EL (cell line): ENCODE measurements around the gene RCAN2.
A peak's percentile ranks its signal among the peaks of the same experiment; 100 is the strongest.

Experiments used
- DNase-seq: peaks from one replicate; pipeline ENCODE4 v3.0.0-alpha.2; 2016

The RCAN2 gene

GRCh38 chr6:46491628-46492547, 639 bp upstream of the RCAN2 start:
- DNase-seq = peak; percentile 25

GRCh38 chr6:46490425-46491200, 636 bp downstream of the RCAN2 start:
- peak; percentile 8 for DNase-seq

GRCh38 chr6:46486181-46486580, 5.1 kb downstream of the RCAN2 start:
- DNase-seq = peak; percentile 39

GRCh38 chr6:46484081-46484820, 7.0 kb downstream of the RCAN2 start:
- DNase-seq = no peak

GRCh38 chr6:46476301-46476700, 14.9 kb downstream of the RCAN2 start:
- no peak for DNase-seq

- peak; percentile 60 for DNase-seq
Measured at GRCh38 chr6:46473881-46474280, 17.4 kb downstream of the RCAN2 start.

- no peak for DNase-seq
Measured at GRCh38 chr6:46472243-46472642, 19.0 kb downstream of the RCAN2 start.

- DNase-seq = no peak
Measured at GRCh38 chr6:46469021-46469420, 22.2 kb downstream of the RCAN2 start.

GRCh38 chr6:46468403-46469010, 22.7 kb downstream of the RCAN2 start:
- DNase-seq = no peak

GRCh38 chr6:46466570-46466969, 24.7 kb downstream of the RCAN2 start:
- DNase-seq = no peak

- no peak for DNase-seq
Measured at GRCh38 chr6:46465294-46466165, 25.7 kb downstream of the RCAN2 start.

- DNase-seq = no peak
Measured at GRCh38 chr6:46456297-46456696, 35.0 kb downstream of the RCAN2 start.

- DNase-seq = no peak
Measured at GRCh38 chr6:46454691-46455090, 36.6 kb downstream of the RCAN2 start.

GRCh38 chr6:46453741-46454316, 37.4 kb downstream of the RCAN2 start:
- peak; percentile 62 for DNase-seq

GRCh38 chr6:46453216-46453615, 38.0 kb downstream of the RCAN2 start:
- DNase-seq = peak; percentile 84

- no peak for DNase-seq
Measured at GRCh38 chr6:46452312-46452917, 38.8 kb downstream of the RCAN2 start.

GRCh38 chr6:46451343-46451742, 39.9 kb downstream of the RCAN2 start:
- DNase-seq = no peak

GRCh38 chr6:46444772-46445454, 46.3 kb downstream of the RCAN2 start:
- DNase-seq = no peak

GRCh38 chr6:46443623-46444022, 47.6 kb downstream of the RCAN2 start:
- DNase-seq = no peak

GRCh38 chr6:46440641-46441040, 50.6 kb downstream of the RCAN2 start:
- no peak for DNase-seq
